K562 (cell line): ENCODE results near the gene MINDY4B. TPM values are rescaled to one million over a fixed set of nuclear protein-coding genes. Genes with fewer than 3 reads are reported as not detected.

ENCODE experiments used
- ATAC-seq: fragments of 200-7000 bp; cut with Tn5 transposase; 3 replicates; pipeline ENCODE4 v1.9.1; 2020; ENCODE audit warnings: moderate library complexity
- BruUV-seq: library from RNA; stranded (reverse); fragments of 400-500 nt; replicated peaks from 2 replicates; lab custom pipeline; 2021; lab: Mats Ljungman, UMichigan
- CTCF ChIA-PET: fragments of 300-600 bp; formaldehyde crosslinking; extraction: SDS; loops from one replicate; lab custom pipeline; 2021; ENCODE audit warnings: low intra/inter-chr PET ratio; lab: Yijun Ruan, JAX
- POLR2A ChIA-PET: fragments of 300-600, 350-650 bp; sonication (Branson Sonifier 250); formaldehyde crosslinking; extraction: SDS; loops from one replicate; lab custom pipeline; 2021; ENCODE audit warnings: antibody characterized with exemption, inconsistent platforms; lab: Yijun Ruan, JAX
- DNase-seq, 4 experiments: peaks; one replicate each; pipeline versions ENCODE4 v3.0.0 to v3.0.0-alpha.2; 2011 to 2018; ENCODE audit warnings: low spot score in 3 of 4, mixed read lengths in 3 of 4; ENCODE audit errors: extremely low read depth in 1 of 4
- FAIRE-seq: peaks from 2 replicates; lab custom pipeline; 2011; peaks lifted over from hg19 to GRCh38; lab: Jason Lieb, UNC
- H2AFZ ChIP-seq: 2 replicates; pipeline ENCODE4 v1.6.0; 2011; ENCODE audit warnings: low read depth, low read length, control low read depth, inconsistent platforms
- H3K27ac ChIP-seq: fragments of 200-600 bp; 3 replicates; pipeline ENCODE4 v1.8.0; 2011; ENCODE audit warnings: low read depth, mild to moderate bottlenecking, control low read depth, inconsistent platforms, low read length, moderate library complexity, mixed read lengths; ENCODE audit errors: extremely low read depth
- H3K27me3 ChIP-seq, 2 experiments: fragments of 300-600 bp in 1 of 2; 2 replicates in 1 of 2; 3 replicates in 1 of 2; pipeline versions ENCODE4 v1.6.0 to v1.8.0; 2011; ENCODE audit warnings: inconsistent platforms in 2 of 2, low read length in 2 of 2, mild to moderate bottlenecking in 1 of 2, mixed read lengths in 1 of 2, moderate library complexity in 1 of 2; ENCODE audit not compliant: control insufficient read depth in 2 of 2, insufficient read depth in 2 of 2
- H3K36me3 ChIP-seq: fragments of 300-600 bp; 3 replicates; pipeline ENCODE4 v1.8.0; 2011; ENCODE audit warnings: mild to moderate bottlenecking, low read length, inconsistent platforms; ENCODE audit not compliant: control insufficient read depth, insufficient read depth
- H3K4me1 ChIP-seq, 2 experiments: fragments of 200-600 bp in 1 of 2; replicated peaks in 1 of 2; 2 replicates in 1 of 2; 3 replicates in 1 of 2; pipeline versions ENCODE4 v1.5.1 to v1.8.0; 2011; ENCODE audit warnings: inconsistent platforms in 2 of 2, low read length in 2 of 2, mild to moderate bottlenecking in 1 of 2, mixed read lengths in 1 of 2, moderate library complexity in 1 of 2; ENCODE audit not compliant: control insufficient read depth in 2 of 2, insufficient read depth in 2 of 2
- H3K4me2 ChIP-seq: 2 replicates; pipeline ENCODE4 v1.6.1; 2011; ENCODE audit warnings: low read length, control low read depth, inconsistent platforms, mixed read lengths; ENCODE audit not compliant: insufficient read depth
- H3K4me3 ChIP-seq: fragments of 200-600 bp; sonication (generic), shearing (Covaris generic); 2 replicates; pipeline ENCODE4 v1.5.1; 2016; ENCODE audit warnings: control low read depth, inconsistent platforms
- H3K79me2 ChIP-seq: fragments of 200-600 bp; 3 replicates; pipeline ENCODE4 v1.8.0; 2011; ENCODE audit warnings: low read length, inconsistent platforms; ENCODE audit not compliant: control insufficient read depth, insufficient read depth
- H3K9ac ChIP-seq, 2 experiments: 2 replicates each; pipeline versions ENCODE4 v1.6.0 to v1.6.1; 2011; ENCODE audit warnings: low read depth in 2 of 2, low read length in 2 of 2, control low read depth in 1 of 2, inconsistent platforms in 1 of 2, mild to moderate bottlenecking in 1 of 2, mixed read lengths in 1 of 2; ENCODE audit not compliant: insufficient read depth in 1 of 2
- H3K9me1 ChIP-seq: one replicate; pipeline ENCODE4 v1.6.0; 2011; ENCODE audit warnings: inconsistent platforms, mild to moderate bottlenecking, low read length, moderate library complexity; ENCODE audit not compliant: control insufficient read depth, insufficient read depth
- H3K9me3 ChIP-seq: replicated peaks from 2 replicates; pipeline ENCODE4 v1.5.1; 2011; ENCODE audit warnings: low read depth, low read length, inconsistent platforms; ENCODE audit not compliant: control insufficient read depth, insufficient read depth
- H4K20me1 ChIP-seq: replicated peaks from 2 replicates; pipeline ENCODE4 v1.6.1; 2011; ENCODE audit warnings: low read length, inconsistent platforms, mixed read lengths; ENCODE audit not compliant: control insufficient read depth, insufficient read depth
- HNRNPK ChIP-seq: fragments of 200-400 bp; formaldehyde crosslinking; IDR thresholded peaks from one replicate; pipeline ENCODE4 v1.6.1; 2018; ENCODE audit warnings: mild to moderate bottlenecking, low read depth, low read length; ENCODE audit not compliant: poor library complexity, severe bottlenecking
- ILK ChIP-seq: fragments of 450-650 bp; IDR thresholded peaks from 2 replicates; pipeline ENCODE4 v1.6.1; 2016; ENCODE audit warnings: missing genetic modification characterization, low read depth, mild to moderate bottlenecking, missing compliant biosample characterization, moderate library complexity, borderline replicate concordance
- IRF9 ChIP-seq: fragments of 450-650 bp; IDR thresholded peaks from 2 replicates; pipeline ENCODE4 v1.6.1; 2016; ENCODE audit warnings: missing biosample characterization, missing genetic modification characterization
- MCM3 ChIP-seq: fragments of 450-650 bp; IDR thresholded peaks from 2 replicates; pipeline ENCODE4 v1.6.1; 2016
- MECOM ChIP-seq: fragments of 250-450 bp; sonication (Bioruptor Pico); IDR thresholded peaks from 2 replicates; pipeline ENCODE4 v1.8.0; 2022; ENCODE audit warnings: inconsistent platforms
- NFRKB ChIP-seq: fragments of 450-650 bp; IDR thresholded peaks from 2 replicates; pipeline ENCODE4 v1.6.1; 2016; ENCODE audit warnings: low read depth
- SLC30A9 ChIP-seq: fragments of 250-450 bp; sonication (Bioruptor Pico); IDR thresholded peaks from 2 replicates; pipeline ENCODE4 v1.8.0; 2022; ENCODE audit warnings: mild to moderate bottlenecking, moderate library complexity
- SMARCC2 ChIP-seq: fragments of 450-650 bp; IDR thresholded peaks from 2 replicates; pipeline ENCODE4 v1.6.1; 2017; ENCODE audit warnings: antibody characterized with exemption, moderate library complexity, mild to moderate bottlenecking, low read depth
- ZKSCAN1 ChIP-seq: fragments of 150-350 bp; IDR thresholded peaks from 2 replicates; pipeline ENCODE4 v1.6.1; 2016; ENCODE audit warnings: low read depth, low read length
- ZNF436 ChIP-seq: fragments of 250-450, 450-650 bp; sonication (Bioruptor Pico); formaldehyde crosslinking; IDR thresholded peaks from 2 replicates; pipeline ENCODE4 v1.7.0; 2020; ENCODE audit warnings: mild to moderate bottlenecking
- WGBS: fragments of 100-300 bp; shearing (Covaris generic); methylation state at CpG from one replicate; pipeline ENCODE4 v1.1.6; 2016; ENCODE audit warnings: low coverage, mixed read lengths; ENCODE audit not compliant: insufficient coverage; ENCODE audit errors: missing lambda C conversion rate; 5-methylcytosine and 5-hydroxymethylcytosine counted together
- in situ Hi-C: fragments of 300-500 bp; cut with MboI; formaldehyde crosslinking; loops from 4 replicates; pipeline ENCODE4 v1.15.0; 2018; ENCODE audit warnings: inconsistent platforms, mixed read lengths
- intact Hi-C: fragments of 100-400 bp; cut with micrococcal nuclease; formaldehyde crosslinking; loops from 2 replicates; pipeline ENCODE4 v1.14.2; 2022
- polyA plus RNA-seq, 8 experiments: library from polyadenylated mRNA; depleted of rRNA in 4 of 8; stranded (reverse) in 5 of 8; unstranded in 3 of 8; fragments of >200 nt; fragmentation: Nextera tagmentation in 2 of 8; fragmentation: Illumina TruSeq in 1 of 8; extraction: Ambion mirVana in 2 of 8; extraction: Trizol in 1 of 8; gene quantifications; 2 replicates each; pipeline versions ENCODE4 v1.2.1 to v1.2.3, GENCODE V29; 2011 to 2014; ENCODE audit warnings: inconsistent platforms in 1 of 8, missing spikeins in 1 of 8
- total RNA-seq, 7 experiments: library from RNA; depleted of rRNA in 6 of 7; stranded (reverse); fragments of >200 nt in 6 of 7; fragmentation: Illumina TruSeq in 2 of 7; extraction: Trizol in 2 of 7; gene quantifications; 2 replicates each; pipeline versions ENCODE4 v1.2.1 to v1.2.3, GENCODE V29; 2011 to 2021; ENCODE audit warnings: low replicate concordance in 1 of 7

The MINDY4B gene
- total and polyA plus RNA-seq, 9 of the 15 experiments (the other 6 are each of a cell fraction or from before 2014, with no cell fraction given) = not detected

GRCh38 chr3:150825916-150826377 lies 79.3 kb downstream of the MINDY4B start:
- Histone ChIP-seq H3K9me3 (no peaks in the 10 kb centered on the region), H2AFZ (no peak overlapping the region), H3K36me3 (no peaks in the 10 kb centered on the region), H3K27ac (no peak overlapping the region), H3K4me3 (no peak overlapping the region), H3K9ac (no peak overlapping the region), H3K27me3 (peaks cover 33 to 41% of the 10 kb centered on the region in 2 experiments), H3K9me1 (no peaks in the 10 kb centered on the region), H3K4me1 (no peaks in the 10 kb centered on the region; a peak in 1 of 5 replicates), H3K79me2 (no peaks in the 10 kb centered on the region), H3K4me2 (no peak overlapping the region), H4K20me1 (no peaks in the 10 kb centered on the region)
- DNase-seq (no peak), FAIRE-seq (no peak), ATAC-seq (peak; percentile 35; the same call in 1 of the 3 replicates)
- no TSS peak for BruUV-seq
- ChIA-PET POLR2A (interaction anchor here (1.0 kb wide), 1 partner anchor 83 kb away, joined by 3 read pairs; no protein-coding TSS in a partner anchor), CTCF (no interaction called here)
- intact Hi-C loops = no loop called here
- in situ Hi-C loops = no loop called here
- WGBS = 3% methylated on average over 7 of the region's 7 CpGs
- TF ChIP-seq ILK = no peak
- TF ChIP-seq ZKSCAN1 = no peak
- TF ChIP-seq SMARCC2 = no peak
- no peak for TF ChIP-seq ZNF436 (CRISPR knock-in tag)
- TF ChIP-seq IRF9 = no peak
- no peak for TF ChIP-seq NFRKB
- no peak for TF ChIP-seq MCM3
- no peak for TF ChIP-seq SLC30A9 (CRISPR knock-in tag)
- no peak for TF ChIP-seq HNRNPK
- no peak for TF ChIP-seq MECOM
